Measurements from ENCODE around the gene KCTD18.

KCTD18 gene

GRCh38 chr2:200509612-200510433, at the start of gene KCTD18:
Gene KCTD18, minus strand, starts transcription at chr2:200510068. Its CDS starts 3,052 bp downstream, at chr2:200507016.
- DNase-seq: peak; percentile 94

- no peak for DNase-seq
These were observed 30.9 kb upstream of the KCTD18 start for GRCh38 chr2:200540793-200541192.

- DNase-seq: no peak
These were observed 28.3 kb upstream of the KCTD18 start for GRCh38 chr2:200538139-200538538.

- DNase-seq: no peak
These were observed 24.7 kb upstream of the KCTD18 start for GRCh38 chr2:200534572-200534971.

GRCh38 chr2:200533754-200534153, 23.9 kb upstream of the KCTD18 start:
- DNase-seq: no peak

GRCh38 chr2:200528228-200528627, 18.4 kb upstream of the KCTD18 start:
- DNase-seq: no peak

- peak; percentile 98 for DNase-seq
These were observed 16.2 kb upstream of the KCTD18 start, which contains the start of gene SGO2 for GRCh38 chr2:200525882-200526651. Gene SGO2, plus strand, starts transcription at chr2:200526207. Its CDS starts 6,769 bp downstream, at chr2:200532976.

GRCh38 chr2:200525551-200525881, 15.6 kb upstream of the KCTD18 start:
- no peak for DNase-seq

GRCh38 chr2:200525066-200525465, 15.2 kb upstream of the KCTD18 start:
- no peak for DNase-seq

- DNase-seq: no peak
These were observed 13.7 kb upstream of the KCTD18 start for GRCh38 chr2:200523604-200524003.

- DNase-seq: no peak
These were observed 13.3 kb upstream of the KCTD18 start for GRCh38 chr2:200523158-200523557.

GRCh38 chr2:200515155-200515554, 5.3 kb upstream of the KCTD18 start:
- no peak for DNase-seq

- no peak for DNase-seq
These were observed 645 bp downstream of the KCTD18 start for GRCh38 chr2:200509235-200509611.

- DNase-seq: no peak
These were observed 2.7 kb downstream of the KCTD18 start for GRCh38 chr2:200507179-200507578.

GRCh38 chr2:200506679-200507078, 3.2 kb downstream of the KCTD18 start:
- no peak for DNase-seq

GRCh38 chr2:200502196-200502595, 7.7 kb downstream of the KCTD18 start:
- DNase-seq: no peak

GRCh38 chr2:200498402-200499162, 11.3 kb downstream of the KCTD18 start:
- no peak for DNase-seq

- DNase-seq: no peak
These were observed 13.2 kb downstream of the KCTD18 start for GRCh38 chr2:200496696-200497095.

- no peak for DNase-seq
These were observed 15.8 kb downstream of the KCTD18 start for GRCh38 chr2:200494048-200494447.

- no peak for DNase-seq
These were observed 17.2 kb downstream of the KCTD18 start for GRCh38 chr2:200492656-200493055.

GRCh38 chr2:200490001-200490400, 19.9 kb downstream of the KCTD18 start:
- no peak for DNase-seq

- DNase-seq: no peak
These were observed 21.7 kb downstream of the KCTD18 start for GRCh38 chr2:200488169-200488568.

- no peak for DNase-seq
These were observed 23.3 kb downstream of the KCTD18 start for GRCh38 chr2:200486529-200486928.

Measured in activated CD4-positive, alpha-beta T cell treated with anti-CD3 and anti-CD28 coated beads, Interleukin-2, Interleukin-6, amounts not matched to agents 100 ng/mL and 50 ng/mL, durations not matched to agents 16 hours and 8 hours (primary cell).